ENCODE measurements around the gene CLSTN2. TPM values are rescaled to one million over a fixed set of nuclear protein-coding genes. Genes with fewer than 3 reads are reported as not detected.

The CLSTN2 gene
- polyA plus RNA-seq, 3 donors = not detected

- DNase-seq = no peak
- Histone ChIP-seq H4K20me1 (ENCODE audit: insufficient read depth, low read length) (no peaks in the 10 kb centered on the region), H3K36me3 (replicated peaks in 1 of 2; ENCODE audit: control insufficient read depth in 1 of 2, insufficient read depth in 2 of 2, low read length in 2 of 2) (no peaks in the 10 kb centered on the region), H3K27me3 (ENCODE audit: control insufficient read depth in 2 of 2, insufficient read depth in 2 of 2, low read length in 2 of 2) (no peaks in the 10 kb centered on the region), H3K79me2 (ENCODE audit: insufficient read depth, low read length) (no peaks in the 10 kb centered on the region), H3K4me1 (ENCODE audit: control insufficient read depth in 1 of 2, insufficient read depth in 2 of 2, low read length in 2 of 2) (no peaks in the 10 kb centered on the region), H3K27ac (ENCODE audit: low read depth in 1 of 2, low read length in 2 of 2) (no peak overlapping the region), H3K9me3 (replicated peaks in 1 of 2; ENCODE audit: control insufficient read depth in 1 of 2, insufficient read depth in 1 of 2, low read length in 2 of 2) (no peaks in the 10 kb centered on the region), H3K4me3 (replicated peaks in 1 of 3; ENCODE audit: low read depth in 2 of 3, low read length in 3 of 3) (no peak overlapping the region), H3K4me2 (replicated peaks; ENCODE audit: extremely low read depth, low read length, poor library complexity, severe bottlenecking) (no peak overlapping the region), H3K9ac (ENCODE audit: insufficient read depth, low read length, poor library complexity, severe bottlenecking) (no peak overlapping the region), H2AFZ (ENCODE audit: insufficient read depth, low read depth, low read length, poor library complexity, severe bottlenecking) (no peak overlapping the region)
- Mint-ChIP-seq H3K4me3 (no peak overlapping the region), H3K4me1 (no peaks in the 10 kb centered on the region), H3K36me3 (no peaks in the 10 kb centered on the region), H3K27me3 (ENCODE audit: low read depth in 3 of 3) (peaks cover 0 to 5% (median 1%) of the 10 kb centered on the region in 3 donors), H3K27ac (no peak overlapping the region), H3K9me3 (peaks cover 0 to 2% (median 2%) of the 10 kb centered on the region in 7 donors)
- intact Hi-C loops (cut with micrococcal nuclease) = no loop called here
- 94% methylated on average over 5 of the region's 7 CpGs for WGBS (ENCODE audit: insufficient coverage)
- TF ChIP-seq, protein P1, sequence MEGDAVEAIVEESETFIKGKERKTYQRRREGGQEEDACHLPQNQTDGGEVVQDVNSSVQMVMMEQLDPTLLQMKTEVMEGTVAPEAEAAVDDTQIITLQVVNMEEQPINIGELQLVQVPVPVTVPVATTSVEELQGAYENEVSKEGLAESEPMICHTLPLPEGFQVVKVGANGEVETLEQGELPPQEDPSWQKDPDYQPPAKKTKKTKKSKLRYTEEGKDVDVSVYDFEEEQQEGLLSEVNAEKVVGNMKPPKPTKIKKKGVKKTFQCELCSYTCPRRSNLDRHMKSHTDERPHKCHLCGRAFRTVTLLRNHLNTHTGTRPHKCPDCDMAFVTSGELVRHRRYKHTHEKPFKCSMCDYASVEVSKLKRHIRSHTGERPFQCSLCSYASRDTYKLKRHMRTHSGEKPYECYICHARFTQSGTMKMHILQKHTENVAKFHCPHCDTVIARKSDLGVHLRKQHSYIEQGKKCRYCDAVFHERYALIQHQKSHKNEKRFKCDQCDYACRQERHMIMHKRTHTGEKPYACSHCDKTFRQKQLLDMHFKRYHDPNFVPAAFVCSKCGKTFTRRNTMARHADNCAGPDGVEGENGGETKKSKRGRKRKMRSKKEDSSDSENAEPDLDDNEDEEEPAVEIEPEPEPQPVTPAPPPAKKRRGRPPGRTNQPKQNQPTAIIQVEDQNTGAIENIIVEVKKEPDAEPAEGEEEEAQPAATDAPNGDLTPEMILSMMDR (IDR thresholded peaks at IDR 0.05) = no peak
These were observed 73.2 kb downstream of the CLSTN2 start for GRCh38 chr3:140007911-140008869.

DNA sequence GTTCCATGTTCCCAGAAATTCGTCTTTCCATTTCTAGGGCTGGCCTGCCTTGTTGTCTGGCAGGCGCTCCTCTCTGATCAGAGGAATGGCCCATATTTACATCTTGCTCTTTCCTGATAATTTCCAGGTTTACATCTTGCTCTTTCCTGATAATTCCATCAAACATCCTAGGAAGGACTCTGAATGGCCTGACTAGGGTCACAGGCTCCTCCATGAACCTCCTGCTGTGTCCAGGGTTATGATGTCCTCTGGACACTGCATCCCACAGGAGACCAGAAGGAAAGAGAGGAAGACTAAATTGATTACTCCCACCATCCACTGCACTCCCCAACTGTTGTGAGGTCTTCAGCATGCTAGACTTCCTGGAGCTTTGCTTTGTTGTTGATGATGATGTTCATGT is 75.4 kb downstream of the CLSTN2 start:
- H3K27ac ChIP-seq (ENCODE audit: low read depth in 1 of 2, low read length in 2 of 2) = no peak overlapping the region
- H3K4me2 ChIP-seq (replicated peaks; ENCODE audit: extremely low read depth, low read length, poor library complexity, severe bottlenecking) = no peak overlapping the region
- intact Hi-C loops (cut with micrococcal nuclease) = no loop called here
- Mint-ChIP-seq H3K27me3 (ENCODE audit: low read depth in 3 of 3) (peaks cover 0 to 5% (median 1%) of the 10 kb centered on the region in 3 donors), H3K36me3 (no peaks in the 10 kb centered on the region), H3K9me3 (peaks cover 0 to 2% (median 0%) of the 10 kb centered on the region in 7 donors), H3K27ac (no peak overlapping the region), H3K4me3 (no peak overlapping the region), H3K4me1 (no peaks in the 10 kb centered on the region)
- TF ChIP-seq, protein P1 (IDR thresholded peaks at IDR 0.05) = no peak
- WGBS (ENCODE audit: insufficient coverage) = 100% methylated on average over 1 of the region's 2 CpGs
- no peaks in the 10 kb centered on the region for H3K9me3 ChIP-seq (replicated peaks in 1 of 2; ENCODE audit: control insufficient read depth in 1 of 2, insufficient read depth in 1 of 2, low read length in 2 of 2)
- no peaks in the 10 kb centered on the region for H3K36me3 ChIP-seq (replicated peaks in 1 of 2; ENCODE audit: control insufficient read depth in 1 of 2, insufficient read depth in 2 of 2, low read length in 2 of 2)
- no peak overlapping the region for H2AFZ ChIP-seq (ENCODE audit: insufficient read depth, low read depth, low read length, poor library complexity, severe bottlenecking)
- H4K20me1 ChIP-seq (ENCODE audit: insufficient read depth, low read length) = no peaks in the 10 kb centered on the region
- H3K27me3 ChIP-seq (ENCODE audit: control insufficient read depth in 2 of 2, insufficient read depth in 2 of 2, low read length in 2 of 2) = no peaks in the 10 kb centered on the region
- no peak for DNase-seq
- H3K4me3 ChIP-seq (replicated peaks in 1 of 3; ENCODE audit: low read depth in 2 of 3, low read length in 3 of 3) = no peak overlapping the region
- H3K9ac ChIP-seq (ENCODE audit: insufficient read depth, low read length, poor library complexity, severe bottlenecking) = no peak overlapping the region
- H3K4me1 ChIP-seq (ENCODE audit: control insufficient read depth in 1 of 2, insufficient read depth in 2 of 2, low read length in 2 of 2) = no peaks in the 10 kb centered on the region
- H3K79me2 ChIP-seq (ENCODE audit: insufficient read depth, low read length) = no peaks in the 10 kb centered on the region
